Measurements from ENCODE around the gene TBC1D16. TPM values are rescaled to one million over a fixed set of nuclear protein-coding genes. Genes with fewer than 3 reads are reported as not detected.

TBC1D16 gene
- total RNA-seq, 2 donors from 2014 or later, result 45.9 to 52.1 TPM

GRCh38 chr17:79935197-79935885 lies 100.3 kb downstream of the TBC1D16 start:
- Histone ChIP-seq H3K36me3 (no peaks in the 10 kb centered on the region), H3K27ac (no peak overlapping the region), H3K4me3 (no peak overlapping the region), H3K27me3 (replicated peaks; ENCODE audit: insufficient read depth) (peaks cover 4% of the 10 kb centered on the region), H3K9me3 (no peaks in the 10 kb centered on the region), H3K4me1 (ENCODE audit: control insufficient read depth in 1 of 2, low read depth in 2 of 2) (peaks cover 0 to 7% of the 10 kb centered on the region in 2 donors)
- ATAC-seq (ENCODE audit: insufficient number of reproducible peaks, low FRiP score, low read depth), result no peak
- no peak for TF ChIP-seq CTCF (IDR thresholded peaks at IDR 0.05)
- no peak for DNase-seq (ENCODE audit: low spot score)

GRCh38 chr17:79934653-79934970 lies 101.1 kb downstream of the TBC1D16 start:
- peaks cover 0 to 11% of the 10 kb centered on the region in 2 donors for H3K4me1 ChIP-seq (ENCODE audit: control insufficient read depth in 1 of 2, low read depth in 2 of 2)
- TF ChIP-seq CTCF (IDR thresholded peaks at IDR 0.05), result no peak
- no peak overlapping the region for H3K4me3 ChIP-seq
- peaks cover 4% of the 10 kb centered on the region for H3K27me3 ChIP-seq (replicated peaks; ENCODE audit: insufficient read depth)
- H3K27ac ChIP-seq, result no peak overlapping the region
- ATAC-seq (ENCODE audit: insufficient number of reproducible peaks, low FRiP score, low read depth) (no peak), DNase-seq (ENCODE audit: low spot score) (no peak)
- no peaks in the 10 kb centered on the region for H3K36me3 ChIP-seq
- H3K9me3 ChIP-seq, result no peaks in the 10 kb centered on the region

GRCh38 chr17:79933863-79934652 lies 101.6 kb downstream of the TBC1D16 start:
- peaks cover 0 to 11% of the 10 kb centered on the region in 2 donors for H3K4me1 ChIP-seq (ENCODE audit: control insufficient read depth in 1 of 2, low read depth in 2 of 2)
- peaks cover 4% of the 10 kb centered on the region for H3K27me3 ChIP-seq (replicated peaks; ENCODE audit: insufficient read depth)
- H3K27ac ChIP-seq, result no peak overlapping the region
- no peaks in the 10 kb centered on the region for H3K36me3 ChIP-seq
- no peak for ATAC-seq (ENCODE audit: insufficient number of reproducible peaks, low FRiP score, low read depth)
- H3K9me3 ChIP-seq, result no peaks in the 10 kb centered on the region
- no peak for TF ChIP-seq CTCF (IDR thresholded peaks at IDR 0.05)
- H3K4me3 ChIP-seq, result no peak overlapping the region
- no peak for DNase-seq (ENCODE audit: low spot score)

GRCh38 chr17:79932451-79933306 lies 103.0 kb downstream of the TBC1D16 start:
- H3K9me3 ChIP-seq, result no peaks in the 10 kb centered on the region
- peaks cover 0 to 11% of the 10 kb centered on the region in 2 donors for H3K4me1 ChIP-seq (ENCODE audit: control insufficient read depth in 1 of 2, low read depth in 2 of 2)
- no peak overlapping the region for H3K4me3 ChIP-seq
- H3K27ac ChIP-seq, result no peak overlapping the region
- ATAC-seq (ENCODE audit: insufficient number of reproducible peaks, low FRiP score, low read depth) (no peak), DNase-seq (ENCODE audit: low spot score) (no peak)
- TF ChIP-seq CTCF (IDR thresholded peaks at IDR 0.05), result no peak
- peaks cover 4% of the 10 kb centered on the region for H3K27me3 ChIP-seq (replicated peaks; ENCODE audit: insufficient read depth)
- no peaks in the 10 kb centered on the region for H3K36me3 ChIP-seq

GRCh38 chr17:79931817-79932309 lies 103.8 kb downstream of the TBC1D16 start:
- no peak for TF ChIP-seq CTCF (IDR thresholded peaks at IDR 0.05)
- peaks cover 4% of the 10 kb centered on the region for H3K27me3 ChIP-seq (replicated peaks; ENCODE audit: insufficient read depth)
- no peak overlapping the region for H3K27ac ChIP-seq
- H3K4me3 ChIP-seq, result no peak overlapping the region
- ATAC-seq (ENCODE audit: insufficient number of reproducible peaks, low FRiP score, low read depth), result no peak
- no peaks in the 10 kb centered on the region for H3K9me3 ChIP-seq
- no peaks in the 10 kb centered on the region for H3K36me3 ChIP-seq
- no peak for DNase-seq (ENCODE audit: low spot score)
- peaks cover 0 to 11% of the 10 kb centered on the region in 2 donors for H3K4me1 ChIP-seq (ENCODE audit: control insufficient read depth in 1 of 2, low read depth in 2 of 2)

Measured in thoracic aorta (tissue), 2 donors.